ENCODE results near the gene CCDC89.

The CCDC89 gene

GRCh38 chr11:85668157-85668556 lies 17.8 kb downstream of the CCDC89 start:
- ChIA-PET CTCF (interaction anchor here (1.5 kb wide), 1 partner anchor 11 kb away, joined by 4 read pairs; no protein-coding TSS in a partner anchor), POLR2A (no interaction called here)
- TF ChIP-seq CTCF (IDR thresholded peaks at IDR 0.05; ENCODE audit: insufficient read depth, low read length, missing control alignments) = no peak
- no peak overlapping the region for H3K4me3 ChIP-seq (ENCODE audit: low read depth, low read length)
- DNase-seq (ENCODE audit: low read depth, low spot score) = no peak

- DNase-seq (ENCODE audit: low read depth, low spot score) = no peak
- POLR2A ChIA-PET = no interaction called here
- CTCF ChIA-PET = no interaction called here
- H3K4me3 ChIP-seq (ENCODE audit: low read depth, low read length) = no peak overlapping the region
- no peak for TF ChIP-seq CTCF (IDR thresholded peaks at IDR 0.05; ENCODE audit: insufficient read depth, low read length, missing control alignments)
Observed at GRCh38 chr11:85666687-85667086, 19.3 kb downstream of the CCDC89 start.

- TF ChIP-seq CTCF (IDR thresholded peaks at IDR 0.05; ENCODE audit: insufficient read depth, low read length, missing control alignments) = no peak
- ChIA-PET CTCF (no interaction called here), POLR2A (interaction anchor here (1.4 kb wide), 1 partner anchor 38 kb away, joined by 4 read pairs; the partner anchor contains the start of gene TMEM126B)
- no peak overlapping the region for H3K4me3 ChIP-seq (ENCODE audit: low read depth, low read length)
- no peak for DNase-seq (ENCODE audit: low read depth, low spot score)
Observed at GRCh38 chr11:85665733-85666132, 20.3 kb downstream of the CCDC89 start.

GRCh38 chr11:85664615-85665481 lies 21.1 kb downstream of the CCDC89 start, which contains the start of gene CREBZF:
TSS of gene CREBZF (minus strand) at chr11:85665129. CDS start at chr11:85664875, 254 bp downstream.
- DNase-seq (ENCODE audit: low read depth, low spot score) = peak; percentile 71
- CTCF ChIA-PET = interaction anchor here (0.8 to 2.8 kb wide), 5 partner anchors 9 to 160 kb away, joined by 3 to 10 read pairs (median 4); no protein-coding TSS in a partner anchor
- H3K4me3 ChIP-seq (ENCODE audit: low read depth, low read length) = peak within 1 kb of the TSS; percentile 83
- POLR2A ChIA-PET = interaction anchor here (0.6 to 1.4 kb wide), 6 partner anchors 11 to 163 kb away, joined by 3 to 4 read pairs (median 4); partner anchors contain the start of genes CCDC89 and TMEM126B
- TF ChIP-seq CTCF (IDR thresholded peaks at IDR 0.05; ENCODE audit: insufficient read depth, low read length, missing control alignments) = no peak

GRCh38 chr11:85663753-85664614 lies 22.0 kb downstream of the CCDC89 start:
- TF ChIP-seq CTCF (IDR thresholded peaks at IDR 0.05; ENCODE audit: insufficient read depth, low read length, missing control alignments) = peak; percentile 47
- H3K4me3 ChIP-seq (ENCODE audit: low read depth, low read length) = peak overlapping the region; percentile 83
- POLR2A ChIA-PET = interaction anchor here (0.6 to 1.4 kb wide), 5 partner anchors 15 to 412 kb away, joined by 3 to 4 read pairs (median 4); partner anchors contain the start of genes CCDC89 and TMEM126B
- no peak for DNase-seq (ENCODE audit: low read depth, low spot score)
- CTCF ChIA-PET = interaction anchor here (0.7 to 2.8 kb wide), 6 partner anchors 10 to 191 kb away, joined by 3 to 10 read pairs (median 4); partner anchors contain the start of genes CCDC83 and SYTL2
